HepG2 (cell line): Measurements from ENCODE around the gene TIMP4.

Source experiments
- ATF3 ChIP-seq: sonication (generic); formaldehyde crosslinking; IDR thresholded peaks from 2 replicates; pipeline ENCODE4 v1.4.0; 2020; ENCODE audit warnings: missing genetic modification reagents
- BCL6 ChIP-seq: IDR thresholded peaks from 2 replicates; pipeline ENCODE4 v1.6.1; 2016; ENCODE audit warnings: missing genetic modification reagents, missing compliant biosample characterization
- CCAR2 ChIP-seq: fragments of 200-400 bp; formaldehyde crosslinking; optimal IDR thresholded peaks from 2 replicates; pipeline ENCODE3; 2018; ENCODE audit warnings: low read depth, mild to moderate bottlenecking, low read length, moderate library complexity
- CREM ChIP-seq, 2 experiments: sonication (generic) in 1 of 2; formaldehyde crosslinking in 1 of 2; IDR thresholded peaks; 2 replicates each; pipeline versions ENCODE4 v1.4.0 to v1.6.1; 2016 to 2020; ENCODE audit warnings: antibody characterized with exemption in 1 of 2, mild to moderate bottlenecking in 1 of 2, missing genetic modification reagents in 1 of 2
- E2F5 ChIP-seq: sonication (generic); formaldehyde crosslinking; conservative IDR thresholded peaks from 2 replicates; pipeline ENCODE4 v1.4.0; 2020; ENCODE audit warnings: missing genetic modification reagents
- EZH2 ChIP-seq: conservative IDR thresholded peaks from 2 replicates; pipeline ENCODE4 v1.6.1; 2012; ENCODE audit warnings: mild to moderate bottlenecking, low read depth, low read length, moderate library complexity
- POLR2AphosphoS5 ChIP-seq: IDR thresholded peaks from 2 replicates; pipeline ENCODE4 v1.6.1; 2012; ENCODE audit warnings: low read depth, low read length
- REL ChIP-seq: sonication (generic); formaldehyde crosslinking; conservative IDR thresholded peaks from 2 replicates; pipeline ENCODE4 v1.8.0; 2022; ENCODE audit warnings: mild to moderate bottlenecking, missing genetic modification reagents, moderate library complexity
- YY1 ChIP-seq: IDR thresholded peaks from 2 replicates; pipeline ENCODE4 v1.6.1; 2011; ENCODE audit warnings: low read length, low read depth, moderate library complexity, mild to moderate bottlenecking; ENCODE audit not compliant: insufficient read depth, insufficient replicate concordance
- ZNF12 ChIP-seq: sonication (generic); formaldehyde crosslinking; IDR thresholded peaks from 2 replicates; pipeline ENCODE4 v1.5.0; 2020; ENCODE audit warnings: missing genetic modification reagents
- TF ChIP-seq, protein P1 (sequence below): sonication (generic); formaldehyde crosslinking; IDR thresholded peaks from 2 replicates; pipeline ENCODE4 v1.5.0; 2020; ENCODE audit warnings: mild to moderate bottlenecking, missing genetic modification reagents, moderate library complexity

DNA sequence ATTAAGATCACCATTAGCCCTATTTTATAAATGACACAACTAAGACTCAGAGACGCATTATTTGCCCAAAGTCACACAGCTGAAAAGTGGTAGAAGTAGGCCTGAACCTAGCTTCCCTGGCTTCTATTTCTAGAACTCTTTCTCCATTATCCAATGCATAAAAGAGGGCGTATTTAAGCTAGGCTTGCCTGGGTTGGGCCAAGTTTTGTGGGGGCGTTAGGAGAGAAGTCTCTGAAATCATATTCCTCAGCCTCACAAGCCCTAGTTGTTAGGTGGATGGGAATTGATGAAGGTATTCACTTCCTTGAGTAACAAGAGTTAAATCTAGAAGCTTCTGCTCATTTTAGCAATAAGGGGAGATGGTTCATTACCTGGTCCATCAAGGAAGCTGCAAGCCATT, 22.3 kb downstream of the TIMP4 start:
- TF ChIP-seq, protein P1, sequence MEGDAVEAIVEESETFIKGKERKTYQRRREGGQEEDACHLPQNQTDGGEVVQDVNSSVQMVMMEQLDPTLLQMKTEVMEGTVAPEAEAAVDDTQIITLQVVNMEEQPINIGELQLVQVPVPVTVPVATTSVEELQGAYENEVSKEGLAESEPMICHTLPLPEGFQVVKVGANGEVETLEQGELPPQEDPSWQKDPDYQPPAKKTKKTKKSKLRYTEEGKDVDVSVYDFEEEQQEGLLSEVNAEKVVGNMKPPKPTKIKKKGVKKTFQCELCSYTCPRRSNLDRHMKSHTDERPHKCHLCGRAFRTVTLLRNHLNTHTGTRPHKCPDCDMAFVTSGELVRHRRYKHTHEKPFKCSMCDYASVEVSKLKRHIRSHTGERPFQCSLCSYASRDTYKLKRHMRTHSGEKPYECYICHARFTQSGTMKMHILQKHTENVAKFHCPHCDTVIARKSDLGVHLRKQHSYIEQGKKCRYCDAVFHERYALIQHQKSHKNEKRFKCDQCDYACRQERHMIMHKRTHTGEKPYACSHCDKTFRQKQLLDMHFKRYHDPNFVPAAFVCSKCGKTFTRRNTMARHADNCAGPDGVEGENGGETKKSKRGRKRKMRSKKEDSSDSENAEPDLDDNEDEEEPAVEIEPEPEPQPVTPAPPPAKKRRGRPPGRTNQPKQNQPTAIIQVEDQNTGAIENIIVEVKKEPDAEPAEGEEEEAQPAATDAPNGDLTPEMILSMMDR (CRISPR knock-in tag): no peak
- TF ChIP-seq CCAR2 (no peak), POLR2AphosphoS5 (no peak), EZH2 (no peak), ATF3 (CRISPR knock-in tag) (no peak), CREM (IDR thresholded peaks at IDR 0.05) (no peak), CREM (CRISPR knock-in tag; IDR thresholded peaks at IDR 0.05) (no peak), BCL6 (CRISPR knock-in tag) (no peak), E2F5 (no peak), ZNF12 (CRISPR knock-in tag) (no peak), YY1 (no peak), REL (CRISPR knock-in tag) (no peak)
